ENCODE measurements around the gene MDC1. TPM values are rescaled to one million over a fixed set of nuclear protein-coding genes. Genes with fewer than 3 reads are reported as not detected.

Gene MDC1
- total and polyA plus RNA-seq, 4 donors: 7.4 to 34.5 (median 32.3) TPM

GRCh38 chr6:30654798-30655742 is 62.0 kb downstream of the MDC1 start:
- no peak overlapping the region for H3K27ac ChIP-seq (ENCODE audit: low read depth in 1 of 2, low read length in 2 of 2)
- intact Hi-C loops (cut with DNase I): no loop called here
- ATAC-seq (ENCODE audit: low FRiP score) (no peak), DNase-seq (no peak)
- H3K4me1 ChIP-seq (ENCODE audit: control insufficient read depth in 1 of 2, insufficient read depth in 2 of 2, low read length in 2 of 2): no peaks in the 10 kb centered on the region
- WGBS, 2 donors: 89 to 94% methylated on average over 19 of the region's 19 CpGs
- H3K36me3 ChIP-seq (ENCODE audit: control insufficient read depth in 1 of 2, insufficient read depth in 2 of 2, low read length in 1 of 2): peaks cover 2 to 10% of the 10 kb centered on the region in 2 donors
- no peaks in the 10 kb centered on the region for H3K27me3 ChIP-seq (ENCODE audit: control insufficient read depth in 1 of 2, insufficient read depth in 2 of 2, low read length in 1 of 2)
- no peak overlapping the region for H3K4me3 ChIP-seq (ENCODE audit: low read length in 2 of 2)
- H3K9me3 ChIP-seq (ENCODE audit: control insufficient read depth, low read length): no peaks in the 10 kb centered on the region

GRCh38 chr6:30651143-30651542 is 65.9 kb downstream of the MDC1 start:
- H3K27ac ChIP-seq (ENCODE audit: low read depth in 1 of 2, low read length in 2 of 2): no peak overlapping the region
- no peaks in the 10 kb centered on the region for H3K27me3 ChIP-seq (ENCODE audit: control insufficient read depth in 1 of 2, insufficient read depth in 2 of 2, low read length in 1 of 2)
- 87 to 91% methylated on average over 12 of the region's 12 CpGs for WGBS, 2 donors
- H3K4me1 ChIP-seq (ENCODE audit: control insufficient read depth in 1 of 2, insufficient read depth in 2 of 2, low read length in 2 of 2): no peaks in the 10 kb centered on the region
- no peak for DNase-seq
- no peaks in the 10 kb centered on the region for H3K9me3 ChIP-seq (ENCODE audit: control insufficient read depth, low read length)
- intact Hi-C loops (cut with DNase I): no loop called here
- ATAC-seq (ENCODE audit: low FRiP score): no peak
- peaks cover 0 to 2% of the 10 kb centered on the region in 2 donors for H3K36me3 ChIP-seq (ENCODE audit: control insufficient read depth in 1 of 2, insufficient read depth in 2 of 2, low read length in 1 of 2)
- no peak overlapping the region for H3K4me3 ChIP-seq (ENCODE audit: low read length in 2 of 2)

Other genes starting within 250 kb of the MDC1 start
- 100 to 1,000 TPM; 373 to 506 TPM for gene HLA-E, start 227.8 kb downstream of the MDC1 start, total RNA-seq
- gene HLA-E, start 227.8 kb downstream of the MDC1 start, polyA plus RNA-seq: 100 to 1,000 TPM; 148 to 328 TPM
- 10 to 100 TPM; 73.7 to 76.9 TPM for gene GNL1, start 160.8 kb downstream of the MDC1 start, total RNA-seq
- gene GNL1, start 160.8 kb downstream of the MDC1 start, polyA plus RNA-seq: 100 to 1,000 TPM in 1 of 2 donors, 10 to 100 TPM in 1; 52.6 to 116 TPM
- 10 to 100 TPM in 1 of 2 donors, 1 to 10 TPM in 1; 7.5 to 11.6 TPM for gene PRR3, start 160.0 kb downstream of the MDC1 start, total RNA-seq
- 1 to 10 TPM; 4.1 to 9.5 TPM for gene PRR3, start 160.0 kb downstream of the MDC1 start, polyA plus RNA-seq
- gene ABCF1, start 145.8 kb downstream of the MDC1 start, total RNA-seq: 10 to 100 TPM; 35.4 to 41.2 TPM
- gene ABCF1, start 145.8 kb downstream of the MDC1 start, polyA plus RNA-seq: 10 to 100 TPM; 20.6 to 22.3 TPM
- gene PPP1R10, start 100.0 kb downstream of the MDC1 start, total RNA-seq: 10 to 100 TPM; 69.9 to 83.8 TPM
- 10 to 100 TPM in 1 of 2 donors, 1 to 10 TPM in 1; 8.6 to 13.2 TPM for gene PPP1R10, start 100.0 kb downstream of the MDC1 start, polyA plus RNA-seq
- gene MRPS18B, start 99.4 kb downstream of the MDC1 start, total RNA-seq: 10 to 100 TPM; 26.6 to 29.8 TPM
- 10 to 100 TPM; 38.2 to 45.6 TPM for gene MRPS18B, start 99.4 kb downstream of the MDC1 start, polyA plus RNA-seq
- gene ATAT1, start 90.4 kb downstream of the MDC1 start, total RNA-seq: 10 to 100 TPM in 1 of 2 donors, 1 to 10 TPM in 1; 5.8 to 12.9 TPM
- 1 to 10 TPM; 6.4 to 7.7 TPM for gene ATAT1, start 90.4 kb downstream of the MDC1 start, polyA plus RNA-seq
- gene C6orf136, start 70.1 kb downstream of the MDC1 start, total RNA-seq: 10 to 100 TPM in 1 of 2 donors, 1 to 10 TPM in 1; 9.7 to 19.9 TPM
- 10 to 100 TPM; 18.8 to 21.0 TPM for gene C6orf136, start 70.1 kb downstream of the MDC1 start, polyA plus RNA-seq
- gene DHX16, start 44.3 kb downstream of the MDC1 start, total RNA-seq: 10 to 100 TPM; 22.3 to 25.2 TPM
- gene DHX16, start 44.3 kb downstream of the MDC1 start, polyA plus RNA-seq: 10 to 100 TPM; 12.8 to 34.0 TPM
- gene PPP1R18, start 30.6 kb downstream of the MDC1 start, total RNA-seq: 100 to 1,000 TPM; 130 to 134 TPM
- 10 to 100 TPM; 68.5 to 83.3 TPM for gene PPP1R18, start 30.6 kb downstream of the MDC1 start, polyA plus RNA-seq
- gene NRM, start 26.3 kb downstream of the MDC1 start, total RNA-seq: 10 to 100 TPM; 13.0 to 15.0 TPM
- 10 to 100 TPM in 1 of 2 donors, 1 to 10 TPM in 1; 5.6 to 19.6 TPM for gene NRM, start 26.3 kb downstream of the MDC1 start, polyA plus RNA-seq
- gene TUBB, start 3.1 kb upstream of the MDC1 start, total RNA-seq: 100 to 1,000 TPM; 264 to 324 TPM
- 100 to 1,000 TPM in 1 of 2 donors, 10 to 100 TPM in 1; 99.5 to 189 TPM for gene TUBB, start 3.1 kb upstream of the MDC1 start, polyA plus RNA-seq
- gene FLOT1, start 25.4 kb upstream of the MDC1 start, total RNA-seq: 100 to 1,000 TPM; 172 to 222 TPM
- 100 to 1,000 TPM; 153 to 213 TPM for gene FLOT1, start 25.4 kb upstream of the MDC1 start, polyA plus RNA-seq
- 10 to 100 TPM; 62.0 to 72.9 TPM for gene IER3, start 27.3 kb upstream of the MDC1 start, total RNA-seq
- gene IER3, start 27.3 kb upstream of the MDC1 start, polyA plus RNA-seq: 10 to 100 TPM; 17.8 to 88.8 TPM
- gene DDR1, start 167.2 kb upstream of the MDC1 start, total RNA-seq: 10 to 100 TPM; 29.5 to 32.0 TPM
- gene DDR1, start 167.2 kb upstream of the MDC1 start, polyA plus RNA-seq: 10 to 100 TPM in 1 of 2 donors, 1 to 10 TPM in 1; 6.8 to 15.4 TPM
- 10 to 100 TPM; 31.2 to 37.0 TPM for gene GTF2H4, start 190.9 kb upstream of the MDC1 start, total RNA-seq
- gene GTF2H4, start 190.9 kb upstream of the MDC1 start, polyA plus RNA-seq: 10 to 100 TPM in 1 of 2 donors, 1 to 10 TPM in 1; 3.9 to 88.2 TPM
- gene VARS2, start 197.0 kb upstream of the MDC1 start, total RNA-seq: 10 to 100 TPM; 16.0 to 19.1 TPM
- 10 to 100 TPM in 1 of 2 donors, 1 to 10 TPM in 1; 9.6 to 65.7 TPM for gene VARS2, start 197.0 kb upstream of the MDC1 start, polyA plus RNA-seq
- not detected for gene SFTA2, start 214.9 kb upstream of the MDC1 start, total RNA-seq
- gene SFTA2, start 214.9 kb upstream of the MDC1 start, polyA plus RNA-seq: 1 to 10 TPM in 1 of 2 donors, not detected in 1; 2.4 TPM
- not detected for gene MUCL3, start 223.7 kb upstream of the MDC1 start, total RNA-seq
- gene MUCL3, start 223.7 kb upstream of the MDC1 start, polyA plus RNA-seq: under 1 TPM; 0.13 to 0.18 TPM

Data from aorta (tissue), 5 donors.